Esophagus squamous epithelium (tissue), 4 donors: ENCODE results near the gene COL4A6.

Experiments
- POLR2A ChIP-seq, 4 donors: fragments of 450-650 bp; IDR thresholded peaks; one replicate each; pipeline ENCODE4 v1.6.1; 2017; ENCODE audit warnings: antibody characterized with exemption in 4 of 4, mild to moderate bottlenecking in 4 of 4, moderate library complexity in 3 of 4
- TF ChIP-seq, protein P1 (sequence below), 6 experiments: fragments of 450-650 bp in 4 of 6; fragments of 200-600 bp in 2 of 6; sonication (generic) in 2 of 6; IDR thresholded peaks; one replicate each; pipeline ENCODE4 v1.5.1; 2016 to 2019; ENCODE audit warnings: antibody characterized with exemption in 6 of 6, mild to moderate bottlenecking in 4 of 6, moderate library complexity in 4 of 6

DNA sequence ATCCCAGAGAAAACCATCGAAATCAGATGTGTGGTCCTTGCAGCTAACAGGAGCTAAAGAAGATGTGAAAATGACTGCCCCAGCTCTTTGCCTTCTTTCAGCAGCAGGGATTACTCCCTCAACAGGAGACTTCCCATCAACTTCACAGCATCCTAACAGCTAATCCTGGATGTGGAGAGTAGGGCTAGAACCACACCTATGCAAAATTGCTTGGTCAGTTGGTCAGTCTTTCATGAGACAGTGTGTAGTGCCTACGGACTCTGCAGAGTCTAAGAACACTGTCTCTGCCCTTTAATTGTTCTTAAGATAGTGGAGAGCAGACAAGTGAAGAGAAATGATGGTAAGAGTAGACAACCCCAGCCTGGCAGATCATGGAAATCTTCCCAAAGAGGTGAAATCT is 133.5 kb downstream of the COL4A6 start:
- TF ChIP-seq, protein P1, sequence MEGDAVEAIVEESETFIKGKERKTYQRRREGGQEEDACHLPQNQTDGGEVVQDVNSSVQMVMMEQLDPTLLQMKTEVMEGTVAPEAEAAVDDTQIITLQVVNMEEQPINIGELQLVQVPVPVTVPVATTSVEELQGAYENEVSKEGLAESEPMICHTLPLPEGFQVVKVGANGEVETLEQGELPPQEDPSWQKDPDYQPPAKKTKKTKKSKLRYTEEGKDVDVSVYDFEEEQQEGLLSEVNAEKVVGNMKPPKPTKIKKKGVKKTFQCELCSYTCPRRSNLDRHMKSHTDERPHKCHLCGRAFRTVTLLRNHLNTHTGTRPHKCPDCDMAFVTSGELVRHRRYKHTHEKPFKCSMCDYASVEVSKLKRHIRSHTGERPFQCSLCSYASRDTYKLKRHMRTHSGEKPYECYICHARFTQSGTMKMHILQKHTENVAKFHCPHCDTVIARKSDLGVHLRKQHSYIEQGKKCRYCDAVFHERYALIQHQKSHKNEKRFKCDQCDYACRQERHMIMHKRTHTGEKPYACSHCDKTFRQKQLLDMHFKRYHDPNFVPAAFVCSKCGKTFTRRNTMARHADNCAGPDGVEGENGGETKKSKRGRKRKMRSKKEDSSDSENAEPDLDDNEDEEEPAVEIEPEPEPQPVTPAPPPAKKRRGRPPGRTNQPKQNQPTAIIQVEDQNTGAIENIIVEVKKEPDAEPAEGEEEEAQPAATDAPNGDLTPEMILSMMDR (IDR thresholded peaks at IDR 0.05) = no peak
- TF ChIP-seq POLR2A (IDR thresholded peaks at IDR 0.05) = no peak
